ENCODE results near the gene TGFBR1. TPM values are rescaled to one million over a fixed set of nuclear protein-coding genes. Genes with fewer than 3 reads are reported as not detected.

Gene TGFBR1
- total RNA-seq, 1 donor from 2014 or later, result 206 TPM

DNA sequence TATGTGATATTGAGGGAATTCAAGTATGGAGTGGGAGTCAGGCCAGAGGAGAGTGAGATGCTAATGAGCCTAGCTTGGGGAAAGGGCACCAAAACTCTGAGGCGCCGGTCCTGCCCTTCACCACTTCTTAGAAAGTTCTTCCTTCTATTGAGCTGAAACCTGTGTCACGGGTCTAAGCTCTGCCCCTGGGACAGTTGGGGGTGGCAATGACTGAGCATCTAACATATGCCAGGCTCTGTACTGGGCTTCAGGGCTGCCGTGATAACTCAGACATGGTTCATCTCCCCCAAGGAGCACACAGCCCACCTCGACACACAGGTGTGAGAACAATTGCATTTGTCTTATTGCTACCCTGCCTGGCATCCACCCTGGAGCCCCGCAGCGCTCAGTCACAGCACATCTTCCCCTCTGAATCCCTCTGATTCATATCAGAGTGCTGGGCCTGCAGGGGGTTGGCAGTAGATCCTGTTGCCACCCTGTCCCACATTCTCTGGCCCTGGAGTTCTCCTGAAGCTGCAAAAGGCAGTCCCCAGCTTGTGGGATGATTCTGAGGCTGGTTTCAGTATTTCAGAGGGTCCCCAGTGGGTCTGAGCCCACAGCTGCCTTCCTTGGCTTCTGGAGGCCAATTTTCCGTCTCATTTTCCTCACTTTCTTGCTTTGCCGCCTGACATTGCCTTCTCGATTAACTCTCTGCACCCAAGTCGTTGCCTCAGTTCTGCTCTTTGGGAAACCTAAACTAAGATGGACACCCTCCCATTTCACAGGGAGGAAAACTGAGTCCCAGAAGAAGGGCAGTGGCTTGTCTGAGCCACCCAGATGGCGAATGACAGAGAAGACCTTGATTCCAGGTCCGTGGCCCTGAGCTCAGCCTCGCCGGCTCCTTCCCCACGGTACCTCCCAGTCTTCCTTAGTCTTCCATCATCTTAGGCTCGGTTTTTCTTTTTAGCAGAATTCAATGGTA, 74.3 kb downstream of the TGFBR1 start:
- Mint-ChIP-seq H3K4me1 (ENCODE audit: unreplicated experiment) (no peaks in the 10 kb centered on the region), H3K36me3 (ENCODE audit: low read depth, unreplicated experiment) (no peaks in the 10 kb centered on the region), H3K4me3 (ENCODE audit: unreplicated experiment) (no peak overlapping the region), H3K27me3 (ENCODE audit: unreplicated experiment) (no peaks in the 10 kb centered on the region), H3K27ac (ENCODE audit: unreplicated experiment) (no peak overlapping the region), H3K9me3 (ENCODE audit: unreplicated experiment) (no peaks in the 10 kb centered on the region)
- TF ChIP-seq, protein P1, sequence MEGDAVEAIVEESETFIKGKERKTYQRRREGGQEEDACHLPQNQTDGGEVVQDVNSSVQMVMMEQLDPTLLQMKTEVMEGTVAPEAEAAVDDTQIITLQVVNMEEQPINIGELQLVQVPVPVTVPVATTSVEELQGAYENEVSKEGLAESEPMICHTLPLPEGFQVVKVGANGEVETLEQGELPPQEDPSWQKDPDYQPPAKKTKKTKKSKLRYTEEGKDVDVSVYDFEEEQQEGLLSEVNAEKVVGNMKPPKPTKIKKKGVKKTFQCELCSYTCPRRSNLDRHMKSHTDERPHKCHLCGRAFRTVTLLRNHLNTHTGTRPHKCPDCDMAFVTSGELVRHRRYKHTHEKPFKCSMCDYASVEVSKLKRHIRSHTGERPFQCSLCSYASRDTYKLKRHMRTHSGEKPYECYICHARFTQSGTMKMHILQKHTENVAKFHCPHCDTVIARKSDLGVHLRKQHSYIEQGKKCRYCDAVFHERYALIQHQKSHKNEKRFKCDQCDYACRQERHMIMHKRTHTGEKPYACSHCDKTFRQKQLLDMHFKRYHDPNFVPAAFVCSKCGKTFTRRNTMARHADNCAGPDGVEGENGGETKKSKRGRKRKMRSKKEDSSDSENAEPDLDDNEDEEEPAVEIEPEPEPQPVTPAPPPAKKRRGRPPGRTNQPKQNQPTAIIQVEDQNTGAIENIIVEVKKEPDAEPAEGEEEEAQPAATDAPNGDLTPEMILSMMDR (IDR thresholded peaks at IDR 0.05; ENCODE audit: unreplicated experiment), result no peak
- no peak for DNase-seq (ENCODE audit: low spot score)

DNA sequence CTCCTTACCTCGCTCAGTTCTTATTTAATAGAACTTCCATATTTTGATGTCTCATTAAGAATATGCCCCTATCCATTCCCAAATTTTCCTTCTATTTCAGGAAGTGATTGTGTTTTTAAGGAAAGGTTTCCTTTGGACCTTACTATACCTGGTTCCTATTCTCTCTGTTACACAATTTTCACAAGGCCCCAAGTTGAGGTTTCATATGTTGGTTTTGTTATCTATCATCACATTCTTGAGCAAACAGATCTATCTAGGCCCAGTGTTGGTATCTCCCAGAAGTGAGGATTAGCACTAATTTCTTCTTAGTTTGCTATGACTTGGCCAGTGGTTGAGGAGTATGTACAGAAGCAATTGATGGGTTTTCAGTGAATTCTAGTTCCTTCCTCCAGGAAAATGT, 75.3 kb downstream of the TGFBR1 start:
- Mint-ChIP-seq H3K9me3 (ENCODE audit: unreplicated experiment) (no peaks in the 10 kb centered on the region), H3K27me3 (ENCODE audit: unreplicated experiment) (no peaks in the 10 kb centered on the region), H3K27ac (ENCODE audit: unreplicated experiment) (no peak overlapping the region), H3K36me3 (ENCODE audit: low read depth, unreplicated experiment) (no peaks in the 10 kb centered on the region), H3K4me1 (ENCODE audit: unreplicated experiment) (no peaks in the 10 kb centered on the region), H3K4me3 (ENCODE audit: unreplicated experiment) (no peak overlapping the region)
- TF ChIP-seq, protein P1 (IDR thresholded peaks at IDR 0.05; ENCODE audit: unreplicated experiment), result no peak
- DNase-seq (ENCODE audit: low spot score), result no peak

DNA sequence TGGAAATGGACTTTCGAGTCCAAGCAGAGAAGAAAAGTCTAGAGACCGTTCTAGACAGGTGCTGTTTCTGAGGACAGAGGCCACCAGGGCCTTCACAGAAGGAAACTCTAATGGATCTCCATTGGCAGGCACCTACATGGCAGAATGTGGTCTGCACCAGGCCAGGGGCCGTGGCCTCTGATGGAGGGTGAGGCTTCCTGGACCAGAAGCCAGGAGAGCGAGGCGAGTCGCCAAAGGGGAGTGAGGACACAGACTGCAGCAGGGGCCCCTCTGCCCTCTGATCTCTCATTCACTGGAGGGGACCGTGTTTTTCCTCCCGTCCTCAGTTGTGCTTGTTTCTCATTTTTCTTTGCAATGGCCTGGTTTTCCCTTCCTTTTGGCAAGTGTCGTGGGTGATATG, 75.7 kb downstream of the TGFBR1 start:
- no peaks in the 10 kb centered on the region for H3K4me1 Mint-ChIP-seq (ENCODE audit: unreplicated experiment)
- H3K27ac Mint-ChIP-seq (ENCODE audit: unreplicated experiment), result no peak overlapping the region
- H3K4me3 Mint-ChIP-seq (ENCODE audit: unreplicated experiment), result no peak overlapping the region
- TF ChIP-seq, protein P1 (IDR thresholded peaks at IDR 0.05; ENCODE audit: unreplicated experiment), result no peak
- H3K9me3 Mint-ChIP-seq (ENCODE audit: unreplicated experiment), result no peaks in the 10 kb centered on the region
- H3K36me3 Mint-ChIP-seq (ENCODE audit: low read depth, unreplicated experiment), result no peaks in the 10 kb centered on the region
- H3K27me3 Mint-ChIP-seq (ENCODE audit: unreplicated experiment), result no peaks in the 10 kb centered on the region
- DNase-seq (ENCODE audit: low spot score), result no peak

DNA sequence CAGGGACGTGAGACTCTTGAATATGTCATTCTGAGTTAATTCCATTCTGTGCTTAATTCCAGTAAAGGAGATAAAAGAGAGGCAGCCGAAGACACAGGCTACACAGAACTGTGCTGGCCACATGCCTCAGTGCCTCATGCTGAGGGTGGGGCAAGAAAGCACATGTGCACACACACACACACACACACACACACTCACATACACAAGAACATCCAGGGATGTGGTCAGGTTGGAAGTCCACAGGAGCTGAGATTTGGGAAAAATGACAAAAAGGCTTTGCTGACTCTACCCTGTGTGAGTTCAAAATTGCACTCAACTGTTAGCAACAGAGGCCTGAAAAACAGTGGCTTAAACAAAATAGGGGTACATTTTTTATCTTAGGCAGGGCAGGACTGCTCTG, 76.3 kb downstream of the TGFBR1 start:
- no peaks in the 10 kb centered on the region for H3K9me3 Mint-ChIP-seq (ENCODE audit: unreplicated experiment)
- H3K27me3 Mint-ChIP-seq (ENCODE audit: unreplicated experiment), result no peaks in the 10 kb centered on the region
- H3K4me1 Mint-ChIP-seq (ENCODE audit: unreplicated experiment), result no peaks in the 10 kb centered on the region
- no peaks in the 10 kb centered on the region for H3K36me3 Mint-ChIP-seq (ENCODE audit: low read depth, unreplicated experiment)
- no peak for DNase-seq (ENCODE audit: low spot score)
- TF ChIP-seq, protein P1 (IDR thresholded peaks at IDR 0.05; ENCODE audit: unreplicated experiment), result no peak
- no peak overlapping the region for H3K4me3 Mint-ChIP-seq (ENCODE audit: unreplicated experiment)
- H3K27ac Mint-ChIP-seq (ENCODE audit: unreplicated experiment), result no peak overlapping the region

DNA sequence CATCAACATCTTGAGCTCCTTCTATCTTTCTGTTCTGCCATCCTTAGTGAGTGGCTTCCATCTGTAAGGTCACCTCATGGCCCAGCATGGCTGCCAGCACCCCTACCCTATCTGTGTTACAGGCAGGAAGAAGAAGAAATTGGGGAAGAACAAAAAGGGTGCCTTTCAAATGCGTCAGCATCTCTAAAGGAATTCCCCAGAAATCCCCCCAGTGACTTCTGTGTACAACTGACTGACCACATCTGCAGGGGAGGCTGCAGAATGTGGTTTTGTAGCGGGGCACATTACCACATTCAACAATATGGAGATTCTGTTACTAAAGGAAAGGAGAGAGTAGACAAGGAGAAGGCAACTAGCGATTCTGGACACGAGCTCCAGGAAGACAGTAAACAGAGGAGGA, 76.7 kb downstream of the TGFBR1 start:
- no peaks in the 10 kb centered on the region for H3K36me3 Mint-ChIP-seq (ENCODE audit: low read depth, unreplicated experiment)
- no peak overlapping the region for H3K27ac Mint-ChIP-seq (ENCODE audit: unreplicated experiment)
- no peak overlapping the region for H3K4me3 Mint-ChIP-seq (ENCODE audit: unreplicated experiment)
- H3K4me1 Mint-ChIP-seq (ENCODE audit: unreplicated experiment), result no peaks in the 10 kb centered on the region
- H3K9me3 Mint-ChIP-seq (ENCODE audit: unreplicated experiment), result no peaks in the 10 kb centered on the region
- DNase-seq (ENCODE audit: low spot score), result no peak
- no peaks in the 10 kb centered on the region for H3K27me3 Mint-ChIP-seq (ENCODE audit: unreplicated experiment)
- TF ChIP-seq, protein P1 (IDR thresholded peaks at IDR 0.05; ENCODE audit: unreplicated experiment), result no peak
